K562 (cell line): ENCODE data around the gene A2ML1. TPM values are rescaled to one million over a fixed set of nuclear protein-coding genes. Genes with fewer than 3 reads are reported as not detected.

Source experiments
- ATAC-seq: fragments of 200-7000 bp; cut with Tn5 transposase; 3 replicates; pipeline ENCODE4 v1.9.1; 2020; ENCODE audit warnings: moderate library complexity
- BruUV-seq: library from RNA; stranded (reverse); fragments of 400-500 nt; replicated peaks from 2 replicates; lab custom pipeline; 2021; lab: Mats Ljungman, UMichigan
- CTCF ChIA-PET: fragments of 300-600 bp; formaldehyde crosslinking; extraction: SDS; loops from one replicate; lab custom pipeline; 2021; ENCODE audit warnings: low intra/inter-chr PET ratio; lab: Yijun Ruan, JAX
- POLR2A ChIA-PET: fragments of 300-600, 350-650 bp; sonication (Branson Sonifier 250); formaldehyde crosslinking; extraction: SDS; loops from one replicate; lab custom pipeline; 2021; ENCODE audit warnings: antibody characterized with exemption, inconsistent platforms; lab: Yijun Ruan, JAX
- DNase-seq, 4 experiments: peaks; one replicate each; pipeline versions ENCODE4 v3.0.0 to v3.0.0-alpha.2; 2011 to 2018; ENCODE audit warnings: low spot score in 3 of 4, mixed read lengths in 3 of 4; ENCODE audit errors: extremely low read depth in 1 of 4
- FAIRE-seq: peaks from 2 replicates; lab custom pipeline; 2011; peaks lifted over from hg19 to GRCh38; lab: Jason Lieb, UNC
- H2AFZ ChIP-seq: 2 replicates; pipeline ENCODE4 v1.6.0; 2011; ENCODE audit warnings: low read depth, low read length, control low read depth, inconsistent platforms
- H3K27ac ChIP-seq: fragments of 200-600 bp; 3 replicates; pipeline ENCODE4 v1.8.0; 2011; ENCODE audit warnings: low read depth, mild to moderate bottlenecking, control low read depth, inconsistent platforms, low read length, moderate library complexity, mixed read lengths; ENCODE audit errors: extremely low read depth
- H3K27me3 ChIP-seq, 2 experiments: fragments of 300-600 bp in 1 of 2; 2 replicates in 1 of 2; 3 replicates in 1 of 2; pipeline versions ENCODE4 v1.6.0 to v1.8.0; 2011; ENCODE audit warnings: inconsistent platforms in 2 of 2, low read length in 2 of 2, mild to moderate bottlenecking in 1 of 2, mixed read lengths in 1 of 2, moderate library complexity in 1 of 2; ENCODE audit not compliant: control insufficient read depth in 2 of 2, insufficient read depth in 2 of 2
- H3K36me3 ChIP-seq: fragments of 300-600 bp; 3 replicates; pipeline ENCODE4 v1.8.0; 2011; ENCODE audit warnings: mild to moderate bottlenecking, low read length, inconsistent platforms; ENCODE audit not compliant: control insufficient read depth, insufficient read depth
- H3K4me1 ChIP-seq, 2 experiments: fragments of 200-600 bp in 1 of 2; replicated peaks in 1 of 2; 2 replicates in 1 of 2; 3 replicates in 1 of 2; pipeline versions ENCODE4 v1.5.1 to v1.8.0; 2011; ENCODE audit warnings: inconsistent platforms in 2 of 2, low read length in 2 of 2, mild to moderate bottlenecking in 1 of 2, mixed read lengths in 1 of 2, moderate library complexity in 1 of 2; ENCODE audit not compliant: control insufficient read depth in 2 of 2, insufficient read depth in 2 of 2
- H3K4me2 ChIP-seq: 2 replicates; pipeline ENCODE4 v1.6.1; 2011; ENCODE audit warnings: low read length, control low read depth, inconsistent platforms, mixed read lengths; ENCODE audit not compliant: insufficient read depth
- H3K4me3 ChIP-seq: fragments of 200-600 bp; sonication (generic), shearing (Covaris generic); 2 replicates; pipeline ENCODE4 v1.5.1; 2016; ENCODE audit warnings: control low read depth, inconsistent platforms
- H3K79me2 ChIP-seq: fragments of 200-600 bp; 3 replicates; pipeline ENCODE4 v1.8.0; 2011; ENCODE audit warnings: low read length, inconsistent platforms; ENCODE audit not compliant: control insufficient read depth, insufficient read depth
- H3K9ac ChIP-seq, 2 experiments: 2 replicates each; pipeline versions ENCODE4 v1.6.0 to v1.6.1; 2011; ENCODE audit warnings: low read depth in 2 of 2, low read length in 2 of 2, control low read depth in 1 of 2, inconsistent platforms in 1 of 2, mild to moderate bottlenecking in 1 of 2, mixed read lengths in 1 of 2; ENCODE audit not compliant: insufficient read depth in 1 of 2
- H3K9me1 ChIP-seq: one replicate; pipeline ENCODE4 v1.6.0; 2011; ENCODE audit warnings: inconsistent platforms, mild to moderate bottlenecking, low read length, moderate library complexity; ENCODE audit not compliant: control insufficient read depth, insufficient read depth
- H3K9me3 ChIP-seq: replicated peaks from 2 replicates; pipeline ENCODE4 v1.5.1; 2011; ENCODE audit warnings: low read depth, low read length, inconsistent platforms; ENCODE audit not compliant: control insufficient read depth, insufficient read depth
- H4K20me1 ChIP-seq: replicated peaks from 2 replicates; pipeline ENCODE4 v1.6.1; 2011; ENCODE audit warnings: low read length, inconsistent platforms, mixed read lengths; ENCODE audit not compliant: control insufficient read depth, insufficient read depth
- FOXJ2 ChIP-seq: fragments of 200-800 bp; sonication (Bioruptor generic); IDR thresholded peaks from 2 replicates; pipeline ENCODE4 v1.6.1; 2016; ENCODE audit warnings: missing genetic modification characterization, missing compliant biosample characterization
- KLF16 ChIP-seq: IDR thresholded peaks from 2 replicates; pipeline ENCODE4 v1.6.1; 2016; ENCODE audit warnings: antibody characterized with exemption
- SMC3 ChIP-seq: conservative IDR thresholded peaks from 2 replicates; pipeline ENCODE4 v1.6.1; 2011; ENCODE audit warnings: low read depth, low read length, improper control_type of control experiment; ENCODE audit not compliant: insufficient read depth
- THRAP3 ChIP-seq: fragments of 450-650 bp; IDR thresholded peaks from 2 replicates; pipeline ENCODE4 v1.6.1; 2016; ENCODE audit warnings: mild to moderate bottlenecking, inconsistent platforms, borderline replicate concordance
- ZNF589 ChIP-seq: fragments of 200-800 bp; sonication (Bioruptor generic); IDR thresholded peaks from 2 replicates; pipeline ENCODE4 v1.6.1; 2016; ENCODE audit warnings: low read depth, missing genetic modification characterization, missing compliant biosample characterization
- ZNF76 ChIP-seq: fragments of 250-450 bp; sonication (Bioruptor Pico); IDR thresholded peaks from 2 replicates; pipeline ENCODE4 v1.4.0; 2020; ENCODE audit warnings: mild to moderate bottlenecking, moderate library complexity, borderline replicate concordance
- WGBS: fragments of 100-300 bp; shearing (Covaris generic); methylation state at CpG from one replicate; pipeline ENCODE4 v1.1.6; 2016; ENCODE audit warnings: low coverage, mixed read lengths; ENCODE audit not compliant: insufficient coverage; ENCODE audit errors: missing lambda C conversion rate; 5-methylcytosine and 5-hydroxymethylcytosine counted together
- in situ Hi-C: fragments of 300-500 bp; cut with MboI; formaldehyde crosslinking; loops from 4 replicates; pipeline ENCODE4 v1.15.0; 2018; ENCODE audit warnings: inconsistent platforms, mixed read lengths
- intact Hi-C: fragments of 100-400 bp; cut with micrococcal nuclease; formaldehyde crosslinking; loops from 2 replicates; pipeline ENCODE4 v1.14.2; 2022
- polyA plus RNA-seq, 8 experiments: library from polyadenylated mRNA; depleted of rRNA in 4 of 8; stranded (reverse) in 5 of 8; unstranded in 3 of 8; fragments of >200 nt; fragmentation: Nextera tagmentation in 2 of 8; fragmentation: Illumina TruSeq in 1 of 8; extraction: Ambion mirVana in 2 of 8; extraction: Trizol in 1 of 8; gene quantifications; 2 replicates each; pipeline versions ENCODE4 v1.2.1 to v1.2.3, GENCODE V29; 2011 to 2014; ENCODE audit warnings: inconsistent platforms in 1 of 8, missing spikeins in 1 of 8
- total RNA-seq, 7 experiments: library from RNA; depleted of rRNA in 6 of 7; stranded (reverse); fragments of >200 nt in 6 of 7; fragmentation: Illumina TruSeq in 2 of 7; extraction: Trizol in 2 of 7; gene quantifications; 2 replicates each; pipeline versions ENCODE4 v1.2.1 to v1.2.3, GENCODE V29; 2011 to 2021; ENCODE audit warnings: low replicate concordance in 1 of 7

A2ML1 gene
- total and polyA plus RNA-seq, 9 of the 15 experiments (the other 6 are each of a cell fraction or from before 2014, with no cell fraction given), result 0.04 to 0.47 (median 0.13) TPM

GRCh38 chr12:8837291-8837690 lies 14.9 kb downstream of the A2ML1 start:
- H3K27ac ChIP-seq, result no peak overlapping the region
- H3K4me1 ChIP-seq, result peaks cover 6 to 14% of the 10 kb centered on the region in 2 experiments
- TF ChIP-seq FOXJ2 (tag), result no peak
- no peak for TF ChIP-seq THRAP3
- H2AFZ ChIP-seq, result no peak overlapping the region
- no peaks in the 10 kb centered on the region for H3K9me3 ChIP-seq
- no peaks in the 10 kb centered on the region for H3K9me1 ChIP-seq
- FAIRE-seq, result no peak
- intact Hi-C loops, result no loop called here
- no peak overlapping the region for H3K9ac ChIP-seq
- ChIA-PET POLR2A (interaction anchor here (0.7 kb wide), 1 partner anchor 23 kb away, joined by 3 read pairs; no protein-coding TSS in a partner anchor), CTCF (no interaction called here)
- no peaks in the 10 kb centered on the region for H3K27me3 ChIP-seq
- no peaks in the 10 kb centered on the region for H3K36me3 ChIP-seq
- DNase-seq, result no peak
- no peak overlapping the region for H3K4me2 ChIP-seq
- no peak for ATAC-seq
- WGBS, result 78% methylated on average over 7 of the region's 9 CpGs
- no TSS peak for BruUV-seq
- H4K20me1 ChIP-seq, result no peaks in the 10 kb centered on the region
- in situ Hi-C loops, result no loop called here
- H3K79me2 ChIP-seq, result no peaks in the 10 kb centered on the region
- no peak overlapping the region for H3K4me3 ChIP-seq

GRCh38 chr12:8840321-8840720 lies 17.9 kb downstream of the A2ML1 start:
- FAIRE-seq (no peak), DNase-seq (no peak), ATAC-seq (no peak)
- no peak for TF ChIP-seq KLF16
- no peak for TF ChIP-seq ZNF589 (CRISPR knock-in tag)
- no peak for TF ChIP-seq SMC3
- no peak for TF ChIP-seq ZNF76
- Histone ChIP-seq H3K4me3 (no peak overlapping the region), H3K4me1 (peaks cover 14 to 23% of the 10 kb centered on the region in 2 experiments), H3K79me2 (no peaks in the 10 kb centered on the region), H3K9me1 (no peaks in the 10 kb centered on the region), H3K9ac (no peak overlapping the region), H3K4me2 (no peak overlapping the region), H4K20me1 (no peaks in the 10 kb centered on the region), H3K9me3 (no peaks in the 10 kb centered on the region), H3K27me3 (no peaks in the 10 kb centered on the region), H3K27ac (no peak overlapping the region), H2AFZ (no peak overlapping the region), H3K36me3 (no peaks in the 10 kb centered on the region)
- CTCF ChIA-PET, result no interaction called here
- in situ Hi-C loops, result no loop called here
- no TSS peak for BruUV-seq
- 86% methylated on average over 5 of the region's 7 CpGs for WGBS
- POLR2A ChIA-PET, result interaction anchor here (0.7 kb wide), 1 partner anchor 11 kb away, joined by 3 read pairs; no protein-coding TSS in a partner anchor
- intact Hi-C loops, result no loop called here
